Measurements from ENCODE around the gene ICOSLG.

Gene ICOSLG

DNA sequence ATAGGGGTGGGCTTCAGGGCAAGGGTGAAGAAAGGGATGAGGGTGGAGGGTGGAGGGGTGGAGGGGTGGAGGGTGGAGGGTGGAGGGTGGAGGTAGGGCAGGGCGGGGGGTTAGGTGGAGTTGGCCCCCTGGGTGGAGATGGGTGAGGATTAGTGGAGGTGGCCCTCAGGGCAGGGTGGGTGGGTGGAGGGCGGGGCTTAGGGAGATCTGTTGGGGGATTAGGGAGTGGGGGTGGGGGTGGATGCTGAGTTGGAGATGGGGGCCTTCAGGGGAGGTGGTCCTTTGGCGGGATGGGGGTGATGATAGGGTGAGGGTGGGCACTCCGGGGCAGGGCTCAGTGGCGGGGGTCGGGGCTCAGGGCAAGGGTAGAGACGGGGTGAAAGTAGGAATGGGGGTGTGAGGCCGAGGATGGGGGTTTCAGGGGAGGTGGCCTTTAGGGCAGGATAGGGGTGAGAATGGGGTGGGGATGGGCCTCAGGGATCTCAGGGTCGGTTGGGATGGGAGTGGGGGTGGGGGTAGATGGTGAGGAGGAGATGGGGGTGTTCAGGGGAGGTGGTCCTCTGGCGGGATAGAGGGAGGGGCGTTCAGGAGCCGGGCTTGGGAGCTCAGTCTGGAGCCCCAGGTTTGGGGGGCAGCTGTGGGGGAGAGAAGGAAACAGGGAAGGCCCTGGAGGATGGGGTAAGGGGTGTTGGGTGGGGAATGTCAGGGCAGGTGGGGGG, 21.8 kb upstream of the ICOSLG start:
- TF ChIP-seq ZFX (IDR thresholded peaks at IDR 0.05) = no peak
- TF ChIP-seq, protein P1, sequence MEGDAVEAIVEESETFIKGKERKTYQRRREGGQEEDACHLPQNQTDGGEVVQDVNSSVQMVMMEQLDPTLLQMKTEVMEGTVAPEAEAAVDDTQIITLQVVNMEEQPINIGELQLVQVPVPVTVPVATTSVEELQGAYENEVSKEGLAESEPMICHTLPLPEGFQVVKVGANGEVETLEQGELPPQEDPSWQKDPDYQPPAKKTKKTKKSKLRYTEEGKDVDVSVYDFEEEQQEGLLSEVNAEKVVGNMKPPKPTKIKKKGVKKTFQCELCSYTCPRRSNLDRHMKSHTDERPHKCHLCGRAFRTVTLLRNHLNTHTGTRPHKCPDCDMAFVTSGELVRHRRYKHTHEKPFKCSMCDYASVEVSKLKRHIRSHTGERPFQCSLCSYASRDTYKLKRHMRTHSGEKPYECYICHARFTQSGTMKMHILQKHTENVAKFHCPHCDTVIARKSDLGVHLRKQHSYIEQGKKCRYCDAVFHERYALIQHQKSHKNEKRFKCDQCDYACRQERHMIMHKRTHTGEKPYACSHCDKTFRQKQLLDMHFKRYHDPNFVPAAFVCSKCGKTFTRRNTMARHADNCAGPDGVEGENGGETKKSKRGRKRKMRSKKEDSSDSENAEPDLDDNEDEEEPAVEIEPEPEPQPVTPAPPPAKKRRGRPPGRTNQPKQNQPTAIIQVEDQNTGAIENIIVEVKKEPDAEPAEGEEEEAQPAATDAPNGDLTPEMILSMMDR (conservative IDR thresholded peaks at IDR 0.05) = no peak

GRCh38 chr21:44261675-44262295, 21.0 kb upstream of the ICOSLG start, which contains the start of gene DNMT3L:
Gene DNMT3L (minus strand): TSS chr21:44261897. CDS start chr21:44261259, 638 bp downstream.
- TF ChIP-seq ZFX (IDR thresholded peaks at IDR 0.05) = no peak
- no peak within 1 kb of the TSS for H3K27ac ChIP-seq

More for the DNA sequence above, 21.8 kb upstream of the ICOSLG start:
- H3K27ac ChIP-seq = no peak overlapping the region

- no peak overlapping the region for H3K27ac ChIP-seq
- no peak for TF ChIP-seq ZFX (IDR thresholded peaks at IDR 0.05)
- TF ChIP-seq, protein P1 (conservative IDR thresholded peaks at IDR 0.05) = no peak
Measured at GRCh38 chr21:44260791-44261631, 20.3 kb upstream of the ICOSLG start.

GRCh38 chr21:44260066-44260465, 19.3 kb upstream of the ICOSLG start:
- no peak overlapping the region for H3K27ac ChIP-seq
- TF ChIP-seq, protein P1 (conservative IDR thresholded peaks at IDR 0.05) = no peak
- TF ChIP-seq ZFX (IDR thresholded peaks at IDR 0.05) = no peak

DNA sequence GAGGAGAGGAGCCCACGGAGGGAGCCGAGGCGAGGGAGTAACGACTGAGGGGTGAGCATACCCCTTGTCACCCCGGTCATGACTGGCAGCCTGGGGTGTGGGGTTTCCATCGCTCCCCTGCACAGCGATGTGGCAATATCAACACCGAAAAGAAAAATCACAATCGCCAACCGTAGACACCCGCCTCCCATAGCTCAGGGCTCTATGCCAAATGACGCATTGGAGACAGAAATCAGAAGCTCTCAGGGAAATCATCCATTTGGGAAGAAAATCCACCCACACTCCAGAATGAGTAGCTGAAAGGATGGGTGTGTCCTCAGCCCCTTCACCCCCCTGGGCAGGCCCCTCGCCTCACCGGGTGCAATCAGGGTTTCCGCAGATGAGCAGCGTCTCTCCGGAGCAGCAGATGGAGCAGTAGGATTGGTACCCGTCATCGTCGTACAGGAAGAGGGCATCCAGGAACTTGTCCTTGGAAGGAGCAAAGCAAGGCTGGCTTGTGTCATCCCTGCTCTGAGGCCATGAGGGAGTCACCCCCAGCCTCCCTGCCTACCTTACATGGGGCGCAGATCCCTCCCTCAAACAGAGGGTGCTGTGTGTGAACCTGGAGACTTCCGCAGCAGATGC, 18.5 kb upstream of the ICOSLG start:
- no peak for TF ChIP-seq ZFX (IDR thresholded peaks at IDR 0.05)
- TF ChIP-seq, protein P1 (conservative IDR thresholded peaks at IDR 0.05) = no peak
- H3K27ac ChIP-seq = no peak overlapping the region

DNA sequence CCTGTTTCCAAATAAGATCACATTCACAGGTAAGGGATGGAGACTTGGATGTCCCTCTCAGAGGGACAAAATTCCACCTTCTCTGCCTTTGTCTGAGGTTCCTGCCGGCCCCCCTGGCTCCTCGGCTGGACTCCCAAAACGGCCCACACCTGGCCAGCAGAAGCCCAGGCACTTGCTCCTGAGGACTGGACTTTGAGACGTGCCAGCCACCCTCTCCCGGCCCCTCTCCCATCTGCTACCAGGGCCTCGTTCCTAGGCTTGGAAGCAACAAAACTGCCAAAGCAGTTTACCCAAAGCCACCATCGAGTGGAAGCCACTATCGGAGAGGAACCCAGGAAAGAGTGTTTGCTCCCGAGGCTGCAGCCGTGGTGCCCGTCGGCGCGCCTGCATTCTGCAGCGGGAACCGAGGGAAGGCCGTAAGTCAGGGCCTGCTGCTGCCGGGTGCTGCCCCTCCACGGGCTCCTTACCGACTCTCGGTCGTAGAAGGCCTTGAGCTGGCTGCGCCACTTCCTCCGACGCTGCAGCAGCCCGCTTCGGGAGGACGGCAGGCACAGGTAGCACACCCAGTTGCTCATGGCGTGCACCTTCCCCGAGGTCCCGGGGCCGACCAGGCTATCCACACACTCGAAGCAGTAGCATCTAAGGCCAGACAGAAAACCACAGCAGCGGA, 17.4 kb upstream of the ICOSLG start:
- no peak overlapping the region for H3K27ac ChIP-seq
- TF ChIP-seq ZFX (IDR thresholded peaks at IDR 0.05) = no peak
- TF ChIP-seq, protein P1 (conservative IDR thresholded peaks at IDR 0.05) = no peak

DNA sequence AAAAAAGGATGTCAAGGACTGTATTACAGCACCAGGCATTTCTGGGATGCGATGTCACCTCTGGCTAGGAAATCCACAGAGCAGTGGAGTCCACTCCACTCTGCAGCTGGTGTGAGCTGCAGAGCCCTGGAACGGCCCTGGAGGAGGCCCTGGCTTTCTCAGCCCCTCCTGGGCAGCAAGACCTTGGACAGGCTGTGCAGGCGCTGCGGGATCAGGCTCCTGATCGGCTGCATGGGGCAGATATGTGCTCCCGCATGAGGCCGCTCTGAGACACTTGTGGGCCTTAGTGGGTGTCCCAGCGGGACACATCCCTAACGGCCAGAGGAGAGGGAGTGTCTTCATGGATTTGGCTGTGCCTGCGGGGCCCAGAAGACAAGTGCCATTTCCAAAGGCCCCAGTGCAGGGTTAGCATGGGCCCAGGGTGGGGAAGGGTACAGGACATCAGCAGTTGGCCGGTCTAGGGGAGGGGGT, 14.8 kb upstream of the ICOSLG start:
- H3K27ac ChIP-seq = no peak overlapping the region
- TF ChIP-seq, protein P1 (conservative IDR thresholded peaks at IDR 0.05) = no peak
- TF ChIP-seq ZFX (IDR thresholded peaks at IDR 0.05) = no peak

All from C4-2B (cell line).